Activated naive CD8-positive, alpha-beta T cell (primary cell): ENCODE results near the gene MICAL3.
A peak's percentile ranks its signal among the peaks of the same experiment; 100 is the strongest.

ENCODE experiments used
- H3K27ac Mint-ChIP-seq: one replicate; pipeline ENCODE4 v1.8.0; 2021; ENCODE audit warnings: mixed read lengths
- H3K27me3 Mint-ChIP-seq: one replicate; pipeline ENCODE4 v1.8.0; 2021; ENCODE audit warnings: mixed read lengths
- H3K36me3 Mint-ChIP-seq: one replicate; pipeline ENCODE4 v1.8.0; 2021; ENCODE audit warnings: mixed read lengths
- H3K4me1 Mint-ChIP-seq: one replicate; pipeline ENCODE4 v1.8.0; 2021; ENCODE audit warnings: low read depth, mixed read lengths
- H3K4me3 Mint-ChIP-seq: one replicate; pipeline ENCODE4 v1.8.0; 2021; ENCODE audit warnings: mild to moderate bottlenecking, mixed read lengths
- H3K9me3 Mint-ChIP-seq: one replicate; pipeline ENCODE4 v1.8.0; 2021; ENCODE audit warnings: low read depth, mixed read lengths

Gene MICAL3

GRCh38 chr22:17981497-17981896 is 42.9 kb downstream of the MICAL3 start:
- peaks cover 34% of the 10 kb centered on the region for H3K4me1 Mint-ChIP-seq
- H3K27ac Mint-ChIP-seq, result no peak overlapping the region
- no peaks in the 10 kb centered on the region for H3K27me3 Mint-ChIP-seq
- peaks cover 2% of the 10 kb centered on the region for H3K36me3 Mint-ChIP-seq
- peak overlapping the region; percentile 31 for H3K4me3 Mint-ChIP-seq
- H3K9me3 Mint-ChIP-seq, result no peaks in the 10 kb centered on the region

GRCh38 chr22:17980638-17981051 is 43.7 kb downstream of the MICAL3 start:
- no peaks in the 10 kb centered on the region for H3K27me3 Mint-ChIP-seq
- H3K36me3 Mint-ChIP-seq, result peaks cover 2% of the 10 kb centered on the region
- no peaks in the 10 kb centered on the region for H3K9me3 Mint-ChIP-seq
- peaks cover 34% of the 10 kb centered on the region for H3K4me1 Mint-ChIP-seq
- H3K4me3 Mint-ChIP-seq, result peak overlapping the region; percentile 78
- H3K27ac Mint-ChIP-seq, result peak overlapping the region; percentile 5

- Mint-ChIP-seq H3K4me1 (peaks cover 34% of the 10 kb centered on the region), H3K9me3 (no peaks in the 10 kb centered on the region), H3K27ac (no peak overlapping the region), H3K27me3 (no peaks in the 10 kb centered on the region), H3K4me3 (peak overlapping the region; percentile 78), H3K36me3 (peaks cover 2% of the 10 kb centered on the region)
These were observed 44.3 kb downstream of the MICAL3 start for GRCh38 chr22:17980015-17980590.

- Mint-ChIP-seq H3K27ac (no peak overlapping the region), H3K4me3 (no peak overlapping the region), H3K9me3 (no peaks in the 10 kb centered on the region), H3K27me3 (no peaks in the 10 kb centered on the region), H3K36me3 (peaks cover 2% of the 10 kb centered on the region), H3K4me1 (peaks cover 28% of the 10 kb centered on the region)
These were observed 46.3 kb downstream of the MICAL3 start for GRCh38 chr22:17978027-17978426.

GRCh38 chr22:17977371-17977770 is 47.0 kb downstream of the MICAL3 start:
- Mint-ChIP-seq H3K4me3 (no peak overlapping the region), H3K36me3 (peaks cover 2% of the 10 kb centered on the region), H3K9me3 (no peaks in the 10 kb centered on the region), H3K27me3 (no peaks in the 10 kb centered on the region), H3K27ac (no peak overlapping the region), H3K4me1 (peaks cover 26% of the 10 kb centered on the region)

GRCh38 chr22:17976121-17976520 is 48.2 kb downstream of the MICAL3 start:
- peaks cover 22% of the 10 kb centered on the region for H3K4me1 Mint-ChIP-seq
- H3K9me3 Mint-ChIP-seq, result no peaks in the 10 kb centered on the region
- no peak overlapping the region for H3K4me3 Mint-ChIP-seq
- H3K27ac Mint-ChIP-seq, result no peak overlapping the region
- H3K36me3 Mint-ChIP-seq, result peaks cover 2% of the 10 kb centered on the region
- H3K27me3 Mint-ChIP-seq, result no peaks in the 10 kb centered on the region

- H3K9me3 Mint-ChIP-seq, result no peaks in the 10 kb centered on the region
- H3K27me3 Mint-ChIP-seq, result no peaks in the 10 kb centered on the region
- H3K27ac Mint-ChIP-seq, result no peak overlapping the region
- peaks cover 2% of the 10 kb centered on the region for H3K36me3 Mint-ChIP-seq
- H3K4me3 Mint-ChIP-seq, result no peak overlapping the region
- H3K4me1 Mint-ChIP-seq, result peaks cover 10% of the 10 kb centered on the region
These were observed 49.5 kb downstream of the MICAL3 start for GRCh38 chr22:17974703-17975372.

- no peak overlapping the region for H3K4me3 Mint-ChIP-seq
- no peak overlapping the region for H3K27ac Mint-ChIP-seq
- H3K4me1 Mint-ChIP-seq, result peaks cover 7% of the 10 kb centered on the region
- peaks cover 2% of the 10 kb centered on the region for H3K36me3 Mint-ChIP-seq
- no peaks in the 10 kb centered on the region for H3K27me3 Mint-ChIP-seq
- H3K9me3 Mint-ChIP-seq, result no peaks in the 10 kb centered on the region
These were observed 50.3 kb downstream of the MICAL3 start for GRCh38 chr22:17974087-17974486.

- Mint-ChIP-seq H3K4me1 (peaks cover 7% of the 10 kb centered on the region), H3K36me3 (peaks cover 2% of the 10 kb centered on the region), H3K27ac (no peak overlapping the region), H3K4me3 (no peak overlapping the region), H3K27me3 (no peaks in the 10 kb centered on the region), H3K9me3 (no peaks in the 10 kb centered on the region)
These were observed 51.1 kb downstream of the MICAL3 start for GRCh38 chr22:17973217-17973616.

- Mint-ChIP-seq H3K36me3 (peaks cover 2% of the 10 kb centered on the region), H3K4me1 (peaks cover 7% of the 10 kb centered on the region), H3K4me3 (no peak overlapping the region), H3K9me3 (no peaks in the 10 kb centered on the region), H3K27me3 (no peaks in the 10 kb centered on the region), H3K27ac (no peak overlapping the region)
These were observed 51.8 kb downstream of the MICAL3 start for GRCh38 chr22:17972385-17973191.

- Mint-ChIP-seq H3K27ac (no peak overlapping the region), H3K9me3 (no peaks in the 10 kb centered on the region), H3K4me3 (no peak overlapping the region), H3K4me1 (peaks cover 7% of the 10 kb centered on the region), H3K36me3 (no peaks in the 10 kb centered on the region), H3K27me3 (no peaks in the 10 kb centered on the region)
These were observed 52.6 kb downstream of the MICAL3 start for GRCh38 chr22:17971711-17972110.

- no peaks in the 10 kb centered on the region for H3K36me3 Mint-ChIP-seq
- H3K4me1 Mint-ChIP-seq, result peaks cover 9% of the 10 kb centered on the region
- no peak overlapping the region for H3K27ac Mint-ChIP-seq
- H3K27me3 Mint-ChIP-seq, result no peaks in the 10 kb centered on the region
- no peaks in the 10 kb centered on the region for H3K9me3 Mint-ChIP-seq
- no peak overlapping the region for H3K4me3 Mint-ChIP-seq
These were observed 54.1 kb downstream of the MICAL3 start for GRCh38 chr22:17970201-17970708.

- Mint-ChIP-seq H3K4me1 (peaks cover 4% of the 10 kb centered on the region), H3K9me3 (no peaks in the 10 kb centered on the region)
These were observed 54.7 kb downstream of the MICAL3 start for GRCh38 chr22:17969701-17970113.

GRCh38 chr22:17968126-17968525 is 56.2 kb downstream of the MICAL3 start:
- Mint-ChIP-seq H3K27ac (no peak overlapping the region), H3K9me3 (no peaks in the 10 kb centered on the region), H3K4me3 (no peak overlapping the region), H3K4me1 (peaks cover 3% of the 10 kb centered on the region), H3K27me3 (no peaks in the 10 kb centered on the region), H3K36me3 (no peaks in the 10 kb centered on the region)

More at GRCh38 chr22:17969701-17970113, 54.7 kb downstream of the MICAL3 start:
- no peak overlapping the region for H3K4me3 Mint-ChIP-seq
- no peaks in the 10 kb centered on the region for H3K27me3 Mint-ChIP-seq
- no peaks in the 10 kb centered on the region for H3K36me3 Mint-ChIP-seq
- peak overlapping the region; percentile 28 for H3K27ac Mint-ChIP-seq

GRCh38 chr22:17966403-17966717 is 58.0 kb downstream of the MICAL3 start:
- Mint-ChIP-seq H3K9me3 (no peaks in the 10 kb centered on the region), H3K27me3 (no peaks in the 10 kb centered on the region), H3K27ac (no peak overlapping the region), H3K36me3 (no peaks in the 10 kb centered on the region), H3K4me1 (peaks cover 3% of the 10 kb centered on the region), H3K4me3 (no peak overlapping the region)
